Stimulated activated CD4-positive, alpha-beta T cell treated with anti-CD3 and anti-CD28 coated beads, Interleukin-2, amount 100 ng/mL, for 24 hours (primary cell): ENCODE data around the gene THSD4.
"Not testable (repeated sequence)": the region's sequence is repeated elsewhere in the genome, so short reads cannot be mapped to it uniquely, and the experiment has no call there.

ENCODE experiments used
- DNase-seq, 2 donors: peaks; one replicate each; pipeline ENCODE4 v3.0.0-alpha.2; 2020

THSD4 gene

DNA sequence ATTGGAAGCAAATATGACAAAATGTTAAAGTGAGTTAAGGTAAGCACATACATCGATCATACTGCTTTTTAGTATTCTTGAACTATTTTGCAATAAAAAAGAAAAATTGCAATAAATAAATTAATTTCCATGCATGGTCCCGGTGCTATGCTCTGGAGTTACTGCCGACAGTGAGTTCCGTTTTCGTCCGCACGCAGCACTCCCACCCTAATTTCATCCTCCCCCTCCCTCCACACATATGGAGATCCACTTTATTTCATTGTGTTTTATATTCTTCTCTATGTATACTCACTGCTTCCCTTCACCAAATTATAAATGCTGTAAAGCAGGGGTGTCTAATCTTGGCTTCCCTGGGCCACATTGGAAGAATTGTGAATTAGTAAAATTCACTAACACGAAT, 247.3 kb downstream of the THSD4 start:
- no peak for DNase-seq

DNA sequence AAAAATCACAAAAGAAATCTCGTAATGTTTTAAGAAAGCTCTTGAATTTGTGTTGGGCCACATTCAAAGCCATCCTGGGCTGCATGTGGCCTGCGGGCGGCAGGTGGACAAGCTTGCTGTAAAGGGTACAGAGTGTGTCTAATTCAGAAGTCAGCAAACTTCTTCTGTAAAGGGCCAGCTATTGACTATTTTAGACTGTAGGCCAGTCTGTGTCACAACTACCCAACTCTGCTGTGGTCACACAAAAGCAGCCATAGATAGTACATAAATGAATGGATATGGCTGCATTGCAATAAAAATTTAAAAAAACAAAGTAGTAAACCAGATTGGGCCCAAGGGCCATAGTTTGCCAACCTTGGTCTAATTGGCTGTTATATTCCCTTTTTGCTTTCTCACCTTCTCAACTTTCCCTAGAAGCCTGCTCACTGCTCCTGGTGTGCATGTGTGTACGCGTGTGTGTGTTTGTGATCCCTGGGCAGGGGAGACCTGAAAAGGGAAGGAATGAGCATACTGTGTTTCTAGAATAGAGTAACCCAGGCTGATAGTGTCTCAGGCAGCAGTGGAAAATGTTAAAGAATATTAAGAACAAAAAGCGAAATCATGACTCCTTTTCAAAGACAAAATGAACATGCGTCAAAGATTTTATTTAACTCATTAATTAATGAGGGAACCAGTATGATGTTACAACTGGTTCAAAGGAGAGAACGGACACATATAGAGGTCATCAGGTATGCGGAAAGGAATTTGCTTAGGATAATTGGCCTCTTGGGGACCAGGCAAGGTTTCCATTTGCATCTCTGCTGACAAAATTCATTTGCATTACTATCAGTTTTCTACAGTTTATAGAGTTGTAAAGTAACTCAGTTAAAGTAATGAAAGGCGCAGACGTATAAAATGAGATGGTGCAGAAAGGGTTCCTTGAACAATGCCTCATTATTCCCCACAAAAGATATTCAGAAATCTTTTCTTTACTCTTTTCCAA, 248.0 kb downstream of the THSD4 start:
- DNase-seq = no peak

DNA sequence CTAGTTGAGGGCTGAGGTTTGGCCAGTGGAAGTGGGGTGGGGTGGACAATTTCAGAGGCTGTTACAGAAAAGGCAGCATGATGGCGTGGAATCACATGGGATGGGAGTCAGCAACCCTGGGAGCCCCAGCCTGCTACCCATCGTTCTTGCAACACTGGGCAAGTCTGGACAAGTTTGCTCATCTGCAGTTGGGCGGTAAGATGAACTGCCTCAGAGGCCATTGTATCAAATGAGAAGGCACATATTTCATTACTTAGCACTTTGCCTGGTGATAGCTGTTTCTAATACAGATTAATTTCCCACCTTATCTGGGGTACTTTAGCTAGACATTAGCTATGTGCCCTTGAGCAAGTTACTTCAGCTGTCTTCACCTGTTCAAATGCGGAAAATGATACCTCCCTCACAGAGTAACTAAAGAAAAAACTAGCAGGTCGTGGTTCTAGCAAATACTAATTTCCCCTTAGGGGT, 248.9 kb downstream of the THSD4 start:
- DNase-seq = no peak

DNA sequence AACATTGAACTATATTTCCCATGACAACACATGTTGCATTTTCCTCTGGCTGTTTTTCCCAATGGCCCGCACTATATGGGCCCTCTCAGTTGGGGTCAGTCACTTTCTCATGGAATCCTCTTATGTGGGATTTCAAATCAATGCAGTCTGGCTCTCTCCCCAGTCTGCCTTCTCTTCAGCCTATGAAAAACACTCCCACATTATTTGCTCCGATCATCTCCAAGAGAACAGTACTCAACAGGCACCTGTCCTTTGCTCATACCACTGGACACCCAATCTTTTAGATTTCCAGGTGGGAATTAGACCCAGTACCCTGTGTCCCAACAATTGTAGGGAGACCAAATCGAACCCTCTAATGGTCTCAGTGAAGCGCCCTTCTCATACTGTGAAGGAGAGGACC, 251.3 kb downstream of the THSD4 start:
- no peak for DNase-seq

DNA sequence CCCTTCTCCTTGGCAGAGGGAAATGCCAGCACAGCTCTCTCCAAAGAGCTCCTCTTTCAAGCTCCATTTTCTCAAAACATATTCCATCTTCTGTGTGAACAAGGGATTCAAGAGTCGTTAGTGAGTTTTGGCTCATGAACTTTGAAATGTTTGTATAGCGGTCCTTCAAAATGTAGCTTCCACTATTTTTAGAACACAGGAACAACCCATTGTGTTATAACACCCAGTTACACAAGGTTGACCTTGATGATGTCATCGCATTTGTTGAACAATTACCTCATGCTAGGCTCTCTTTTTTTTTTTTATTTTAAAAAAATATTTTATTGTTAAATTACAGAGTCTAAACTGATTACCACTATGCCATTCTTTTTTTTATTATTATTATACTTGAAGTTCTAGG, 251.7 kb downstream of the THSD4 start:
- no peak for DNase-seq

DNA sequence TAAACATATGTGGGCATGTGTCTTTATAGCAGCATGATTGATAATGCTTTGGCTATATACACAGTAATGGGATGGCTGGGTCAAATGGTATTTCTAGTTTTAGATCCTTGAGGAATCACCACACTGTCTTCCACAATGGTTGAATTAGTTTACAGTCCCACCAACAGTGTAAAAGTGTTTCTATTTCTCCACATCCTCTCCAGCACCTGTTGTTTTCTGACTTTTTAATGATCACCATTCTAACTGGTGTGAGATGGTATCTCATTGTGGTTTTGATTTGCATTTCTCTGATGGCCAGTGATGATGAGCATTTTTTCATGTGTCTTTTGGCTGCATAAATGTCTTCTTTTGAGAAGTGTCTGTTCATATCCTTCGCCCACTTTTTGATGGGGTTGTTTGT, 252.5 kb downstream of the THSD4 start:
- DNase-seq = not testable (repeated sequence)

DNA sequence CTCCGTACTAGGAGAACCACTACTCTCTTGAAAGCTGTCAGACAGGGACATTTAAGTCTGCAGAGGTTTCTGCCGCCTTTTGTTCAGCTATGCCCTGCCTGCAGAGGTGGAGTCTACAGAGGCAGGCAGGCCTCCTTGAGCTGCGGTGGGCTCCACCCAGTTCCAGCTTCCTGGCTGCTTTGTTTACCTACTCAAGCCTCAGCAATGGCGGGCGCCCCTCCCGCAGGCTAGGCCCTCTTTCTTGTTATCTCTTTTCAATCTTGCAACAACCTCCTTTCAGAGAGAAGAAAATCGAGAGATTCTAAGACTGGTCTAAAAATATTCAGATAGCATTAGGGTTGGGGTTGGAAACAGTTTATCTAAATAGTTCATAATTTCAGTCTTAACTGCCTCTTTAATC, 257.5 kb downstream of the THSD4 start:
- peak in 1 of 2 donors; percentile 14 for DNase-seq

DNA sequence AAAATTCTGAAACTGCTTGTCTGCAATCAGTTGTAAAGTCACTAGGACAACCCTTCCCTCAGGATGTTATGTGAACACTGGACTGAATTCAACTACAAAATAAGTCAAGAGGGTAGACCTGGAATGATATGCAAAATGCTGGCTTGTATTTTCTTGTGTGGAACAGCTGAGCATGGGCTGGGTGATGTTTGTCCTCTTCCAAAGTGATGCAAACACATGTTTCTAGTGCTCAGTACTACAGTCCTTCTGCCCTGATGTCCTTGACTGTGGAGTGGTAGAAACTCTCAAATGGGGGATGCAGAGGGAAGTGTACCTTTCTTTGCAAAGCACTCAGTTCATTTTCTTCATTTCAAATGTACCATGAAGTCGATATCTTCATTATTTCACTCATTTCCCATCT, 258.6 kb downstream of the THSD4 start:
- DNase-seq = no peak

DNA sequence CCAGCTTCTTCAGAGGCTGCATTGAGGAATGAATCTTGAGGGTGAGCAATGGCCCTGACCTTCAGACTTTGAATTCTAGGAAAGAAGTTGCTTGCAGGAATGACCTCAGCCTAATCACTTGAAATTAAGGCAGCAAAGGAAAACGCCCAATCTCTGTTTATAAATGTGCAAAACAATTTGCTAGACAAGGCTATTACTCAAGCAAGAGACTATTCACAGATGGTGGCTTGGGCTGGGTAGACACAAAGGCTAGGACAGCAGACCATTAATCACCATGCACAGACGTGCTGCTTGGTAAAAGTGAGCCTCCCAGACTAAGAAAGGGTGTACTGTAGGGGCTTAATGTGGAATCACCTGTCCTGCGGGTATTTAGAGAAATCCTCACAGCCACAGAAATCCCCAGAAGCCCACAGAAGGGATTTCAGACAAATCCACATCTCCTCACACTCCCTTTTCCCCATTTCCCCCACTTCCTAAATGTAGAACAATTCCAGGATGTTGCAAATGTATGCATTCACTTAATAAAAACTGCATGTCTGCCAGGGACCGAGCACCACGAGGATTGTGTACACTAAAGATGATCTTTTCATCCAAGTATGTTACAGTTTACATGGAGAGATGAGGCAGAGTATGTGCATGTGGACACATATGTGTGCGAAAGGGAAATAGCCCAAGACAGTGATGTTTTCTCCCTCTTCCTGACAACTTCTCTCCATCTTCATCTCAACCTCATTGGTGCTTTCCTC, 259.5 kb downstream of the THSD4 start:
- no peak for DNase-seq

DNA sequence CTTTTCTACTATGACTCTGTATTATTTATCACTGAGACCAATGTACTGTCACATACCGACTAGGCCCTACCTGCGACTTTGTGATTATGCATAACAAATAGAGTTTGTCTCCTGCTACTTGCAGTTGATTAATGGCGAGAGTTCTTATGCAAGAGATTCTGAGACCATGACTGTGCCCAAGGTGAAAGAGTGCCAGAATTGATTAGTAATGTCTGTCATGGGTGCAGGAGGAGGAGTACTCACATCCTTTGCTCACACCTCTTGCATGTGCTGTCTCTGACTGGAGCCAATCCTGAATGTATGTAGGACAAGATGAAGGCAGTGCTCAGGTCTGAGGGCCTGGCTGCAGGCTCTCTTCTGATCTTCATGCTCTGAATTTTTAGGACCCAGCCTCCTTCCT, 260.7 kb downstream of the THSD4 start:
- DNase-seq = no peak

DNA sequence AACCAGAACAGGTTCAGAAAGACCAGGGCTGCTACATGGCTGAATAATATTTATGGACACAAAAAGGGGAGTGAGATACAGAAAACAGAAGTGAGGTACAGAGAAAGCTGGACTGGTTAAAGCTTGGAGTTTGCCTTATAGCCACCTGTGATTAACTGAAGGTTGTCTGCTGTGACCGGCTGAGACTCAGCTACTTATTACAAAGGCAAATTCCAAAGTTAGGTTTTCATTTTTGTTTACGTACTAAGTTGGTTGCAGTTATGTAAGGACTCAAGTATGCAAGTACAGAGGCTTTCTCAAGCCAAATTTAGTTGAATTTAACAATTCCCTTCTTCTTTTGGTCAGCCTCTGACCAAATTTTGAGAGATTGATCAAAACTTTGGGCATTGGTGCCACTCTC, 264.6 kb downstream of the THSD4 start:
- DNase-seq = no peak

DNA sequence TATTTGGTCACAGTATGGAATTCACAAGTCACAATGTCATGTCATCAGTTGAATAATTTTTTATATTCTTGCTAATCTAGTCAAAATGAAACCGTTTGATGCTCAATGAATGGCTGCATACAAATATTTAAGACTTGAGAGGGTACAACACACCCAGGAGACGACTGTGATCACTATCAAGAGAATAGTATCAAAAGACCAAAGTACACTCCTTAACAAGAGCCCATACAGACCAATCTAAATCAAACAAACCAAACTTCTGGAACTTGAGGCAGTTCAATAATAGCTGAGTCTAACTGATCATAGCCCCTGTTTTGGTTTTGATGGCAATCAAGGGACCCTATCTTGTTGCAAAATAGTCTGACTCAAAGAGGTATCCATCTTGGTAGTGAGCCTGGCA, 265.1 kb downstream of the THSD4 start:
- DNase-seq = no peak

DNA sequence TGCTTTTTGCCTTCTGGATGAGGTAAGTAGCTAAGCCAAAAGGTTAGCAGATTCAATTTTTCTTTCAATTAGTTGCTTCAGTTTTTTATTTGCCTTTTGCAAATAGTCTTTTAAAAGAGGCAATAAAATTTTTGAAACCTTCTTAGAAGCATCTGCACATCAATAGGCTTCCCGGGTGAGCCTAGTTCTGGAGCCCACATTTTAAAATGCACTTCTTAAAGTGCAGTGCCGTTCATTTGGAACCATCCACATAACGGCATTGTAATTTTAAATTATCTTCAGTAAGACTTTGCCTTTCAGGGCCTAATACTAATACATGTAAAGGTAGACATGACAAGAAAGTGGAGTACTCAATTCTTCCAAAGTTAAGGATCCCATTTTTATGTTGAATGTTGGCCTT, 269.2 kb downstream of the THSD4 start:
- DNase-seq = no peak

DNA sequence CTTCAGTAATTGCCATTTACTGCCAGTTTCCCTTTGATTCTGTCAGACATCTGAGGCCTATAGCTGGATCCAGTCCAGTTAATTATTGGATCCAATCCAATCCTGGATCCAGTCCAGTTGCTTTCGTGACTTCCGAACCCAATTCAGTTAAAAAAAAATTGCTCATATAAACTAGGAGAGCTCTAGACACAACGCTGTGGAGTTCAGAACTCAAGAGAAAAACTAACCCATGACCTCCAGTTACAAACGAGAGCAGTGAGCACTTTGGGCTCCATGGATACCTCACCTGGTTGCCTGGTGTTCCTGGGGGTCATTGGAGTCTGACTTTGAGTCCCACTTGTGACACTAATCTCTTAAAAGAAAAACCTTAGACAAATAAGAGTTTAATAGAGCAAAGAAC, 269.8 kb downstream of the THSD4 start:
- DNase-seq = no peak

DNA sequence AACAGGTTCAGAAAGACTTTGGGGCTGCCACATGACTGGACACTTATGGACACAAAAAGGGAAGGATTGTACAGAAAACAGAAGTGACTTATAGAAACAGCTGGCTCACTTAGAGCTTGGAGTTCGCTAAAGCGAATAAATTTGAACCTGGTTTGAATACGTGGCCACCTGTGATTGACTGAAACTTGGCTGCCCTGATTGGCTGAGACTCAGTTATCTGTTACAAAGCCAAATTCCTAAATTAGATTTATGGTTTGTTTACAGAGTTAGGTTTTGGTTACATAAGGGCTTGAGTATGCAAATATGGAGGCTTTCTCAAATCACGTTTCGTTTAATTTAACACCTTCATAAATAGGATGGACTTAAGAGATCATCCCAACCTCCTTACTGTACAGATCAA, 270.2 kb downstream of the THSD4 start:
- no peak for DNase-seq

DNA sequence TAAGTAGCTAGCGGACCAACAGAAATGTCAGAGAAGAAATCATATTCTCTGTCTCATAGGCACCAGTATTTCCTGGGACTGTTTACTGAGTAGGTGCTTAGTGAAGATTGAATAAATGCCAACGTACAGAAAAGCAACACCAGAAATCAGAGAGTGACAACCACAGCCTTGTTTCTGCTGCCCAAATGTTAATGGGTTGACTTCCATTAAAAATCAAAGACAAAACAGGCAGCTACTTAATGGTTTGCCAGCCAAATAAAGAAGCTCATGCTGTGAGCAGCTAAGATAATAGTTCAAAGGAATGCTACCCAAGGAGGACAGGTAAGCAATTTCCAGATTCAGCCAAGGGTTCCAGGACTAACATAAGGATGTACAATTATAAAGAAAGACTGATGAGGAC, 270.7 kb downstream of the THSD4 start:
- no peak for DNase-seq

DNA sequence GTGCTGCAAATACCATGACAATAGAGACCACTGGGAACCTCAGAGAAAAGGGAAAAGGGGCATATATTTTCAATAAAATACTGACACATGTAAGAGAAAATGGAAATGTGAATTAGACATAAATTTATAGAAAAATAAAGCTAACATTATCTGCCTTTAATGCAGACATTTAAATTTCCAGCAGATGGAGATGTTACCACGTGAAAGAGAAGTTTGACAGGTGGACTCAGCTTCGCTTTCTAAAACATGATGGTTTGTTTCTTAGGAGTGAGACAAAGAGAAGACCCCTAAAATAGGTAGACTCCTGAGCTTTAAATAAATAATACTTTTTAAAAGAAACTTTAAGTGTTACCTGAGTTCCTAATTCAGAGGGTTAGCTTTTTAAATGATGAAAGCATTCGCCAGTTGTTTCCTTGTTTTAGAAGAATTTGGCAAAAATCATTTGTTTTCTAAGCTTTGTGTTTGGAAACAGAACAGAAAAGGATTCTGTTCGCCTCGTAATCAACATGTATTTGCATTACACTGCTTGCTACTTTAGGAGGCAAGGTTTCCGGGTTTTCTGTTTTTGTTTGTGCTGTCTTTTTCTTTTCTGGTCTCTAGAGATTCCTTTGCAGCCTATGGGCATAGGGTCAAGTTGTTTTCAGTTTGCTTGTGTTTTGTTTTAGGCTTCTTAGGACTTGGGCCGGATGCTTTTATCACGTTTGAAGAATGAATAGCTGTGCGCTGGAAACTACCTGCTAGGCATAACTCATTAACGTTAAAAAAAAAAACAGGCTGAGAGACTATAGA, 271.4 kb downstream of the THSD4 start:
- DNase-seq = no peak

DNA sequence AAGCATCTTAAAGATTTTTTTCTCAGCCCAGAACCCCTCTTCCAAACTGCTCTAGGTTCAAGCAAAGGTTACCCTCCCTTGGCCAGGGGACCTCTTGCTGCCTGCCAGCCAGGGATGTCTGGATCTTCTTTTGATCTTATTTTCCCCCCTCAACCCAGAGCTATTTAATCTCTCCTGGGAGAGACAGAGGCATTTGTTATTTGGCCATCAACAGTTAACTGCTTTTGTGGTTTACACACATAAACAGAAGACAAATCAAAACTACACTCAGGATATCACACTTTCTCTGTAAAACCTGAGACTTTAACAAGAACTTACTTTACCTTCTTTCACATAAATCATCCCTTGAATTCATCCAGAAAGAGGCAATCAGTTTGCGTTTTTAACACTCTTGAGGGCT, 272.5 kb downstream of the THSD4 start:
- no peak for DNase-seq

DNA sequence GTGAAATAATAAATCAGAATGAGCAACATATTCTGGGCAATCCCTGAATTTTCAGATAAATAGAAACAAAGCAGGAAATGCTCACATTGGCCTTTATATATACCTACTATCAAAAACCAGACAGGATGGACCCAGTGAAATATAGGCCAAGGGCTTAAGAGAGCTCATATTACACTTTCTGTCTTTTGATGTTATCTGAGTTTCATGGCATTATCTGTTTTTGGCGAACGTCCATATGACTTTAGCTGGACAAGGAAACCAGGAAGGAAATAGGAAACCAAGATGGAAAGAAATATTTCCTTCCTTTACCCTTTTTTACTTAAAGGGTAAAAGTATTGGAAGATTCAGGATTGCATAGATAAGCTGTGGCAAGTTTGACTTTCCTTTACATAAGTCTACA, 274.8 kb downstream of the THSD4 start:
- no peak for DNase-seq

DNA sequence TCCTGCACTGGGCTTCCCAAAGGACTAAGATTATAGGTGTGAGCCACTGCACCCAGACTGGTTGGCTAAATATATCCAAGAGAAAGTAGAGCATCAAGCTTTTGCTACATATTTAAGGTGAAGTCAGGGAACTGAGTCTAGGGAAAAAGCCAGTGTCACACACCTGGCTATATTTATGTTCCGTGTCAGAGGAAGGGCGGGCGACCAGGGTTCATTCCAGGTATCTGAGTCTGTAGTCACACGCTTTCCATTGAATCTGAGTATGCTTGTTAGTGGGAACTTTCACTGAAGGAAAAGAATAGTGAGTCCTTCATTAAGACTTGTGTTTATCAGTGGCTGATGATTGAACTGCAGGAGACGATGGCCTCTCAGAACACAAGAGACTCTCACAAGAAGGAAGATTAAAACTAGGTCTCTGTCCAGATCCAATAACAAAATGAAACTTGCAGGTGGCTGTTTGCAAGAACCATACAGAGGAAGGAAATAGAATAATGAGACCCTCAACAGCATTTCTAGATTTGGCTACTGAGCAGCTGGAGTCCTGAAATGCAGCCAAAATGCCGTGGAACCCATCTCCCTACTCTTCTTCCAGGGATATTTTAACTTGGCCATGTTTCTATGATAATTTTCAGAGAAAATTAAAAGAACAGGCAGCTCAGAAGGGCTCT, 276.3 kb downstream of the THSD4 start:
- no peak for DNase-seq

DNA sequence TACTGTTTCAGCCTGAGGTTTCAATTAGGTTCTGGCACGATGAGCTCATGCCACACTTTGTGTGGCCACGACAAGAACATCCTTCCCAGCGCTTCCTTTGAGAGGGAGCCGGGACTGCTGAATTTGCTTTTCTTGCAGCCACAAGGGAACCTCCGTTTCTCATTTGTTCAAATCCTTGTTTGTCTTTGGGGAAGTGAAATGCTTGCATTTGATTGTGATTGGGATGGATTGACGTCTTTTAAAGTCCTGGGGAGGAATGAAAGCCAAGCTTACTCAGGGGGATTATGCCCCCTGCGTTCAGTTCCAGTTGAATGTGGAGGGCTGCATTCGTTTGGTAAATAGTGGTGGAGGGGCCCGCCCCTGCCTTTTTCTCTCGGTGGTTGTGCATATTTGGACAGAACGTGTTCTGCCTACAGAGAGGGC, 277.6 kb downstream of the THSD4 start:
- DNase-seq = no peak

DNA sequence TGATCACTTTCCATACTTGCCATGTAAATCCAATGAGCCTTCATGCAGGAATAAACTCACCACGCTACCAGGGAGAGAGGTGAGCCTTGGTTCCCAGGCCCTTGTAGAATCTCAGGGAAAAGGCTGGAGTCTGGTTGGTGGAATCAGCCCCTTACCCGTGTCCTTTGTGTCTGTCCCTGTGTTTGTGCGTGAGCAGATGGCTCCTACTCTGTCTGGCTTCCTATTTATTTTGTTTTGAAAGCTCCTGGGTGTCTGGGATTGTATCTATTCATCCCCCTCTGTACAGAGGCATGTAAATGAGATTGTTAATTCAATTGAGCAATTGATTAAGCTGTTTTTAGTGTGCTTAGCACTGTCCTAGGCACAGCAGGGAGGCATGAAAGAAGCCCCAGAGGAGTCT, 278.1 kb downstream of the THSD4 start:
- DNase-seq = no peak
